Measurements from ENCODE around the gene COL20A1.

Gene COL20A1

DNA sequence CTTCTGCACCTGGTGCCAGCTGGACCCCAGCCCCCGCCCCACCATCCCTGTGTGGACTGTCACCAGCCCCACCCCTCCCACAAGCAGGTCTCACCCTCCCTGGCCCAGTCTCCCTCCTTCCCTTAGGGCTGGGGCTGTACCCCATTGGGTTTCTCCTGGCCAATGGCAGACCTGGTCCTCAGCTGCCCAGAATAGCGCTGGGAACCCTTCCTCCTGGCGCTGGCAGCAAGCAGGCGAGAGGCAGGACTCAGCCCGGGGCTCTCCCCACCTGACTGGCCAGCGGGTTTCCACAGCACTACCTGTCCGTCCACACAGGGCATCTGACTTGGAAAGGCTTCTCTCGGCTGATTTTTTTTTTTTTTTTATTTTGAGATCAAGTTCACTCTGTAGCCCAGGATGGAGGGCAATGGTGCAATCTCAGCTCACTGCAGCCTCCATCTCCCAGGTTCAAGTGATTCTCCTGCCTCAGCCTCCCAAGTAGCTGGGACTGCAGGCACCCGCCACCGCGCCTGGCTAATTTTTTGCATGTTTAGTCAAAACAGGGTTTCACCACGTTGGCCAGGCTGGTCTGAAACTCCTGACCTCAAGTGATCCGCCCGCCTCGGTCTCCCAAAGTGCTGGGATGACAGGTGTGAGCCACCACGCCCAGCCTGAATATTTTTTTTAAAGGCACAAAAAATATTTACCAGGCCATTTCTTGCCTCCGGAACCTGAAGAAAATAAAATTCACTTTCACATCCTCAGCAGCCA is 89.7 kb downstream of the COL20A1 start:
- no peaks in the 10 kb centered on the region for H3K9me3 ChIP-seq (ENCODE audit: control insufficient read depth, insufficient read depth, low read length)
- H3K27me3 ChIP-seq (ENCODE audit: control insufficient read depth, insufficient read depth, low read length), result no peaks in the 10 kb centered on the region
- no peaks in the 10 kb centered on the region for H3K36me3 ChIP-seq (ENCODE audit: control insufficient read depth, insufficient read depth, low read length)
- H3K4me3 ChIP-seq (ENCODE audit: low read length), result no peak overlapping the region
- H3K27ac ChIP-seq (ENCODE audit: low read length), result no peak overlapping the region
- WGBS (ENCODE audit: insufficient coverage, insufficient read length), result no CpG with 5 or more reads among the region's 17 CpGs
- DNase-seq (ENCODE audit: low read depth, low spot score), result no peak
- peaks cover 3% of the 10 kb centered on the region; the same call in 1 of the 2 replicates for H3K4me1 ChIP-seq (ENCODE audit: control insufficient read depth, insufficient read depth, low read length)

DNA sequence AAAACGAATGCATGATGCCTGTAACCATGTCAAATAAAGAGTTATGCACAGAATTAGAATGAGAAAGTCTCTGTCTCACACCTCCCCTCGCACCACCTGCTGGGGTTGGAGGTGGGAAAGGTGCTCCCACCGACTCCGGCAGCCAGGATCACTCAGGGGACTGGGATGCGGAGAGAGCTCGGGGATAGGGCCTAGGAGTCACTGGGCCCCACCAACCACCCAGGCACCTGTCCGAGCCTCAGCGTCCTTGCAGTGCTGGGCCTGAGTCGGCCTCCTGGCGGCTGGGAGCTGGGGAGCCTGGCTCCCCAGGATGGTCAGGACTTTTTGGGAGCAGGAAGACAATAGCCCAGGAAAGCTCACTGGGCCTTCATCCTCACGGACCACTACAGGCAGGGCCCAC is 90.6 kb downstream of the COL20A1 start:
- no CpG with 5 or more reads among the region's 11 CpGs for WGBS (ENCODE audit: insufficient coverage, insufficient read length)
- no peak for DNase-seq (ENCODE audit: low read depth, low spot score)
- H3K4me3 ChIP-seq (ENCODE audit: low read length), result no peak overlapping the region

DNA sequence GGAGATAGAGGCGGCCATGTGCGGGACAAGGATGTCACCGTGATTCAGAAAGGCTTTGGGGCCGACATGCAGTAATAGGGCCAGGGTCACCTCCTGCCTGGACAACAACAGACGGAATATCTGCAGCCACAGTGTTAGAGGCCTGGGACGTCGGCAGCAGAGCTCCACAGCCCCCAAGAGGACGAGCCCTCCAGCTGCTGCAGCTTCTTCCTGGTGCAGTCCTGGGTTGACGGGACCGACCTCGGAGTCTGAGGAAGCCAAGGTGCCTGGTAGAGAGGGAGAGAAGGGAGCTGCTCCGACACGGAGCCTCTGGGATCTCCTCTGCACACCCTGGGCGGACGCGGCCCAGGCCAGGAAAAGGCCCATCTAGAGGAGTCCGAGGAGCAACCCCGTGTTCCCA is 91.3 kb downstream of the COL20A1 start:
- no peak for DNase-seq (ENCODE audit: low read depth, low spot score)
- no peaks in the 10 kb centered on the region for H3K36me3 ChIP-seq (ENCODE audit: control insufficient read depth, insufficient read depth, low read length)
- no peaks in the 10 kb centered on the region for H3K9me3 ChIP-seq (ENCODE audit: control insufficient read depth, insufficient read depth, low read length)
- H3K4me3 ChIP-seq (ENCODE audit: low read length), result no peak overlapping the region
- H3K27ac ChIP-seq (ENCODE audit: low read length), result no peak overlapping the region
- peaks cover 3% of the 10 kb centered on the region; the same call in 1 of the 2 replicates for H3K4me1 ChIP-seq (ENCODE audit: control insufficient read depth, insufficient read depth, low read length)
- WGBS (ENCODE audit: insufficient coverage, insufficient read length), result no CpG with 5 or more reads among the region's 18 CpGs
- H3K27me3 ChIP-seq (ENCODE audit: control insufficient read depth, insufficient read depth, low read length), result no peaks in the 10 kb centered on the region

More for the DNA sequence above, 90.6 kb downstream of the COL20A1 start:
- Histone ChIP-seq H3K27ac (ENCODE audit: low read length) (no peak overlapping the region), H3K4me1 (ENCODE audit: control insufficient read depth, insufficient read depth, low read length) (peaks cover 3% of the 10 kb centered on the region; the same call in 1 of the 2 replicates), H3K36me3 (ENCODE audit: control insufficient read depth, insufficient read depth, low read length) (no peaks in the 10 kb centered on the region), H3K27me3 (ENCODE audit: control insufficient read depth, insufficient read depth, low read length) (no peaks in the 10 kb centered on the region), H3K9me3 (ENCODE audit: control insufficient read depth, insufficient read depth, low read length) (no peaks in the 10 kb centered on the region)

Data from iPS DF 6.9 (cell line).